ENCODE results near the gene CMKLR1. TPM values are rescaled to one million over a fixed set of nuclear protein-coding genes. Genes with fewer than 3 reads are reported as not detected.

CMKLR1 gene
- total RNA-seq, 2 experiments from 2014 or later = not detected

DNA sequence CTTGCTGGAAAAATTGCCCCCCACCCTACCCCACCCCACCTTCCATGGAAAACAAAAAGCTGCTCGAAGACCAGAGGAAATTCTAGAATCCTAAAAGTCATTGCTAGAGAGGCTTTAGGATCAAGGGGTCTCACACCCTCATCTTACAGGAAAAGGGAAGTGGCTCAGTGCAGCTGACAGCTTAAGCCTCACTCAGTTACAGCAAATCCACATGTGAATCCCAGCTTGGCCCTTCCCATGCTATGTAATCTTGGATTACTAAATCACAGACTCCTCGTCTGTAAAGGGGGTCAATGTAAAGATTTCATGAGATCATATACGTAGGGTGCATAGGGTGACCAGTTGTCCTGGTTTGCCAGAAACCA lies 25.9 kb downstream of the CMKLR1 start:
- ChIA-PET POLR2A (interaction anchor here (0.8 to 2.4 kb wide), 2 partner anchors 15 to 29 kb away, joined by 3 to 21 read pairs; no protein-coding TSS in a partner anchor), CTCF (interaction anchor here (1.2 kb wide), 1 partner anchor 17 kb away, joined by 3 read pairs; no protein-coding TSS in a partner anchor)
- Mint-ChIP-seq H3K27ac (peak overlapping the region; percentile 61), H3K27me3 (peaks cover 5% of the 10 kb centered on the region), H3K4me3 (no peak overlapping the region), H3K4me1 (peaks cover 17% of the 10 kb centered on the region), H3K9me3 (no peaks in the 10 kb centered on the region), H3K36me3 (ENCODE audit: low read depth) (no peaks in the 10 kb centered on the region)
- DNase-seq = no peak

- H3K36me3 Mint-ChIP-seq (ENCODE audit: low read depth) = no peaks in the 10 kb centered on the region
- no peak overlapping the region for H3K27ac Mint-ChIP-seq
- H3K27me3 Mint-ChIP-seq = peaks cover 5% of the 10 kb centered on the region
- ChIA-PET POLR2A (interaction anchor here (2.4 kb wide), 1 partner anchor 15 kb away, joined by 21 read pairs; no protein-coding TSS in a partner anchor), CTCF (no interaction called here)
- no peak for DNase-seq
- no peak overlapping the region for H3K4me3 Mint-ChIP-seq
- peaks cover 21% of the 10 kb centered on the region for H3K4me1 Mint-ChIP-seq
- H3K9me3 Mint-ChIP-seq = no peaks in the 10 kb centered on the region
These were observed 26.4 kb downstream of the CMKLR1 start for GRCh38 chr12:108312693-108313189.

- CTCF ChIA-PET = no interaction called here
- peaks cover 26% of the 10 kb centered on the region for H3K4me1 Mint-ChIP-seq
- no peak overlapping the region for H3K27ac Mint-ChIP-seq
- DNase-seq = no peak
- POLR2A ChIA-PET = interaction anchor here (2.4 kb wide), 1 partner anchor 14 kb away, joined by 21 read pairs; no protein-coding TSS in a partner anchor
- no peak overlapping the region for H3K4me3 Mint-ChIP-seq
- no peaks in the 10 kb centered on the region for H3K36me3 Mint-ChIP-seq (ENCODE audit: low read depth)
- H3K27me3 Mint-ChIP-seq = peaks cover 3% of the 10 kb centered on the region
- H3K9me3 Mint-ChIP-seq = no peaks in the 10 kb centered on the region
These were observed 26.9 kb downstream of the CMKLR1 start for GRCh38 chr12:108312073-108312659.

DNA sequence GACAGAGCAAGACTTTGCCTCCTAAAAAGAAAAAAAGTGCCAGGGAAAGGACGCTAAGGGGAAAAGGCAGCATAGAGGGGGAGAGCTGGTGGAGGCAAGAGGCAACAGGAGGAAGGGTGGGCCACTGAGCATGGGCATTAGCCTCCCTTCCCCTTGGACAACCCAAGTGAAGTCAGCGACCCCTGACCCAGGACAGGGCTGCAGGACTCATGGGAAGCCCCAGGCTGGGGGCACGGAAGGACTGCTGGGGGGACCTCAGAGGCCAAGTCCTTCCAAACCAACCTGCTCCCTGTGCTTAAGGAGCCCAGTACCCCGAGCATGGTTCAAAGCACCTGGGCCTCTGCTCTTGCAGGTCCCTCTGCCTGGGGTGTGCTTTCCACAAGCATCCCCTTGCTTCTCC lies 27.5 kb downstream of the CMKLR1 start:
- DNase-seq = no peak
- Mint-ChIP-seq H3K36me3 (ENCODE audit: low read depth) (no peaks in the 10 kb centered on the region), H3K27ac (no peak overlapping the region), H3K4me3 (no peak overlapping the region), H3K9me3 (no peaks in the 10 kb centered on the region), H3K4me1 (peaks cover 32% of the 10 kb centered on the region), H3K27me3 (peaks cover 5% of the 10 kb centered on the region)
- ChIA-PET CTCF (no interaction called here), POLR2A (no interaction called here)

GRCh38 chr12:108310489-108310888 lies 28.6 kb downstream of the CMKLR1 start:
- H3K36me3 Mint-ChIP-seq (ENCODE audit: low read depth) = no peaks in the 10 kb centered on the region
- H3K27ac Mint-ChIP-seq = no peak overlapping the region
- H3K4me3 Mint-ChIP-seq = no peak overlapping the region
- ChIA-PET CTCF (interaction anchor here (1.2 kb wide), 1 partner anchor 31 kb away, joined by 3 read pairs; no protein-coding TSS in a partner anchor), POLR2A (no interaction called here)
- DNase-seq = no peak
- H3K4me1 Mint-ChIP-seq = peaks cover 38% of the 10 kb centered on the region
- no peaks in the 10 kb centered on the region for H3K9me3 Mint-ChIP-seq
- peaks cover 6% of the 10 kb centered on the region for H3K27me3 Mint-ChIP-seq

GRCh38 chr12:108309674-108310312 lies 29.3 kb downstream of the CMKLR1 start:
- no peak for DNase-seq
- ChIA-PET CTCF (interaction anchor here (1.2 kb wide), 1 partner anchor 31 kb away, joined by 3 read pairs; no protein-coding TSS in a partner anchor), POLR2A (no interaction called here)
- Mint-ChIP-seq H3K4me1 (peaks cover 38% of the 10 kb centered on the region), H3K9me3 (no peaks in the 10 kb centered on the region), H3K4me3 (no peak overlapping the region), H3K27me3 (peaks cover 9% of the 10 kb centered on the region), H3K36me3 (ENCODE audit: low read depth) (no peaks in the 10 kb centered on the region), H3K27ac (no peak overlapping the region)

- Mint-ChIP-seq H3K27ac (no peak overlapping the region), H3K4me1 (peaks cover 31% of the 10 kb centered on the region), H3K4me3 (no peak overlapping the region), H3K27me3 (peaks cover 17% of the 10 kb centered on the region), H3K9me3 (no peaks in the 10 kb centered on the region), H3K36me3 (ENCODE audit: low read depth) (no peaks in the 10 kb centered on the region)
- DNase-seq = no peak
- POLR2A ChIA-PET = interaction anchor here (1.4 to 2.1 kb wide), 2 partner anchors 11 to 25 kb away, joined by 3 to 10 read pairs; no protein-coding TSS in a partner anchor
- CTCF ChIA-PET = interaction anchor here (3.8 kb wide), 1 partner anchor 11 kb away, joined by 17 read pairs; no protein-coding TSS in a partner anchor
These were observed 30.6 kb downstream of the CMKLR1 start for GRCh38 chr12:108308395-108309085.

DNA sequence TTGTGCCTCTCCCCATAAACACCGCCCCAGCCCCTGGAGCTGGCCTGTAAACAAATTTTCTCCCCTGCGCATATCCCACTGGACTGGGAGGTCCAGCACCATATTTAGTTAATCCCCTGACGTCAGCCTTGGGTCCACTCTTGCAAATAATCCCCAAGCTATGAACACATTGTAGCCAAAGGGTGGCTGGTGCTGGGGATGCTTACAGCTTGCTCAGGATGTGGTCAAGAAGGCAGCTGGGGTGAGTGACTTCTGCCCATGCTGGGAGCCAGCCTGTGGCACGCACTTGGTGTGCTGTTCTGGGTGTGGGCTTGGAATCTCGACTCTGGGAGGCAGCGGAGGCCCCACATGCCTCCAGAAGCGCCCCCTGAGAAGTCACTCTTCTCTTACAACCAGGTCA lies 32.1 kb downstream of the CMKLR1 start:
- no peaks in the 10 kb centered on the region for H3K36me3 Mint-ChIP-seq (ENCODE audit: low read depth)
- peaks cover 30% of the 10 kb centered on the region for H3K4me1 Mint-ChIP-seq
- peaks cover 17% of the 10 kb centered on the region for H3K27me3 Mint-ChIP-seq
- peak; percentile 34 for DNase-seq
- peak overlapping the region; percentile 50 for H3K27ac Mint-ChIP-seq
- POLR2A ChIA-PET = interaction anchor here (1.4 to 2.1 kb wide), 2 partner anchors 9 to 27 kb away, joined by 3 to 10 read pairs; no protein-coding TSS in a partner anchor
- H3K9me3 Mint-ChIP-seq = no peaks in the 10 kb centered on the region
- H3K4me3 Mint-ChIP-seq = no peak overlapping the region
- CTCF ChIA-PET = interaction anchor here (1.2 to 3.8 kb wide), 2 partner anchors 8 to 10 kb away, joined by 4 to 17 read pairs; no protein-coding TSS in a partner anchor

- Mint-ChIP-seq H3K4me3 (no peak overlapping the region), H3K4me1 (peaks cover 35% of the 10 kb centered on the region), H3K27me3 (peaks cover 18% of the 10 kb centered on the region), H3K9me3 (no peaks in the 10 kb centered on the region), H3K27ac (peak overlapping the region; percentile 47), H3K36me3 (ENCODE audit: low read depth) (no peaks in the 10 kb centered on the region)
- no peak for DNase-seq
- CTCF ChIA-PET = interaction anchor here (0.6 to 3.8 kb wide), 3 partner anchors 9 to 390 kb away, joined by 3 to 17 read pairs (median 4); no protein-coding TSS in a partner anchor
- POLR2A ChIA-PET = interaction anchor here (2.1 kb wide), 1 partner anchor 9 kb away, joined by 10 read pairs; no protein-coding TSS in a partner anchor
These were observed 32.6 kb downstream of the CMKLR1 start for GRCh38 chr12:108306506-108306905.

DNA sequence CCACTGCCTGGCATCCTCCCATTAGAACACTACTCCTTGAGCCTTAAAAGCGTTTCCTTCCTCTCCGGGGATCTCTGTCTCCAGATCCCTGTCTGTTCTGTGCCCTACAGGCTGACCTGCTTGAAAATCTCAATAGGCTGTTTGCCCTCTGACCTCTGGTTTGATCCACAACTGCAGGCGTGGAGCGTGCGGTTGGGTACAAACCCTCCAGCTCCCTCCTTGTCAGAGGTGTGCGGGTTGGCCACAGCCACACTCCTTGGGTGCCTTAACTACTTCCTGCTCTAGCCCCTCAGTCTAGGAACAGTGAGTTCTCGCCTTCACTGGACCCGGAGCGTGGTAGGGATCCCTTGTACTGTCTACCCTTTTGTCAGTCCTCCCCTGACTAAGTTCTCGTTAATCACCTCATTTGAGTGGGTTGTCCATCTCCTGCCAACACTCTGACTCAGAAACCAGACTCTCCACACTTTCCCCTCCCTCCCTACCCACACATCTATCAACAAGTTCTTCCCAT lies 33.1 kb downstream of the CMKLR1 start:
- H3K36me3 Mint-ChIP-seq (ENCODE audit: low read depth) = no peaks in the 10 kb centered on the region
- H3K27ac Mint-ChIP-seq = peak overlapping the region; percentile 47
- peaks cover 18% of the 10 kb centered on the region for H3K27me3 Mint-ChIP-seq
- H3K4me3 Mint-ChIP-seq = no peak overlapping the region
- ChIA-PET POLR2A (interaction anchor here (1.1 kb wide), 1 partner anchor 8 kb away, joined by 3 read pairs; no protein-coding TSS in a partner anchor), CTCF (interaction anchor here (0.6 to 3.8 kb wide), 3 partner anchors 9 to 389 kb away, joined by 3 to 17 read pairs (median 4); no protein-coding TSS in a partner anchor)
- no peaks in the 10 kb centered on the region for H3K9me3 Mint-ChIP-seq
- DNase-seq = no peak
- H3K4me1 Mint-ChIP-seq = peaks cover 38% of the 10 kb centered on the region

DNA sequence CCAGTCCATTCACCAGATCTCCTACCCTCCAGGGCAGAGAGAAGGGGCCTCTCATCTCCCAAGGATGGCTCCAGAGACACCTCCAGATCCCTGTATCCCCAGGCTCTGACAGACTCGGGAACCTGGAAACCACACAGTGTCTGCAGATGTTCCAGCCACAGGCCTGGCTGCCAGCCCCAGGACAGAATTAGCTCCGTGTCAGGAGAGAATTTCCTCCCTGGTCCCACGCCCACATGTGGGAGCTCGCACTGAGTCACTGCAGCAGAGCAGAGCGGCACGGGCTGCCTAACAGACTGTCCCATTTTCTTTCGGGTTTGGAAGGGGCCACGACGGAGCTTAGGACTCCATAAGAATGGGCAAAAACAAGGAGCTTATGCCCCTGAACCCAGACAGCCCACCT lies 33.6 kb downstream of the CMKLR1 start:
- peaks cover 18% of the 10 kb centered on the region for H3K27me3 Mint-ChIP-seq
- peak overlapping the region; percentile 47 for H3K27ac Mint-ChIP-seq
- ChIA-PET CTCF (interaction anchor here (3.8 kb wide), 1 partner anchor 8 kb away, joined by 17 read pairs; no protein-coding TSS in a partner anchor), POLR2A (interaction anchor here (1.1 kb wide), 1 partner anchor 9 kb away, joined by 3 read pairs; no protein-coding TSS in a partner anchor)
- no peaks in the 10 kb centered on the region for H3K9me3 Mint-ChIP-seq
- H3K4me1 Mint-ChIP-seq = peaks cover 41% of the 10 kb centered on the region
- H3K36me3 Mint-ChIP-seq (ENCODE audit: low read depth) = no peaks in the 10 kb centered on the region
- no peak overlapping the region for H3K4me3 Mint-ChIP-seq
- DNase-seq = no peak

GRCh38 chr12:108304633-108305032 lies 34.5 kb downstream of the CMKLR1 start:
- ChIA-PET CTCF (no interaction called here), POLR2A (interaction anchor here (1.1 kb wide), 1 partner anchor 10 kb away, joined by 3 read pairs; no protein-coding TSS in a partner anchor)
- Mint-ChIP-seq H3K27me3 (peaks cover 18% of the 10 kb centered on the region), H3K36me3 (ENCODE audit: low read depth) (no peaks in the 10 kb centered on the region), H3K4me1 (peaks cover 43% of the 10 kb centered on the region), H3K4me3 (no peak overlapping the region), H3K9me3 (no peaks in the 10 kb centered on the region), H3K27ac (no peak overlapping the region)
- DNase-seq = no peak
